ENCODE data around the gene WWC1.

DNA sequence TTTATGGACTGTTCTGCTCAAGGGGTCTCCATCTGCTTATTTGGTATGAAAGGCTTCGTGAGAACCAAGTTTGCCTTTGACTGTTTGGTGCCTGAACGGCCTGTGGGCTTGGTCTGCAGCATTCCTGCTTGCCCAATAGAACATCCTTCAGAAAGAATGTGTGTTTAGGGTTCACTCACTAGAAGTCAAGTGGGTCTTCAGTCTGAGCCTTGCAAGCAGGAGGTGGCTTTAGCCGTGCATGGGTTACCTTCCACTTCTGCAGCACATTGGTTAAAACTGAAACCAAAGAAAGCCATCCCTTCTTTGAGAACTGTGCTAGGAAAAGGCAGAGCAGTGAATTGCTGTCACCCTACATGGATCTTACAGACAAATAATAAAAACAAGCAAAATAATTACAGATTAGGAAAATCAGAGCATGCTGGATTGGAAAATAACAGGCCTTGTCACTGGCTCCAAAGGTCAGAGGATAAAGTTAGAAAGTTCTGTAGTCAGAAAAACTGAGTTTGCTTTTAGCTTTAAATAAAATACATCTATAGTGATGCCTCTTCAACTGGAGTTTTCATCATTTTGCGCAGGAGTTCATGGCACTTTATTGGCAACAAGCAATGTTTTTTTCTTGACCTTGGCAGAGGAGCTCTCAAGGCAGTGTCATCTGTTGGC lies 16.6 kb downstream of the WWC1 start:
- TF ChIP-seq, protein P1, sequence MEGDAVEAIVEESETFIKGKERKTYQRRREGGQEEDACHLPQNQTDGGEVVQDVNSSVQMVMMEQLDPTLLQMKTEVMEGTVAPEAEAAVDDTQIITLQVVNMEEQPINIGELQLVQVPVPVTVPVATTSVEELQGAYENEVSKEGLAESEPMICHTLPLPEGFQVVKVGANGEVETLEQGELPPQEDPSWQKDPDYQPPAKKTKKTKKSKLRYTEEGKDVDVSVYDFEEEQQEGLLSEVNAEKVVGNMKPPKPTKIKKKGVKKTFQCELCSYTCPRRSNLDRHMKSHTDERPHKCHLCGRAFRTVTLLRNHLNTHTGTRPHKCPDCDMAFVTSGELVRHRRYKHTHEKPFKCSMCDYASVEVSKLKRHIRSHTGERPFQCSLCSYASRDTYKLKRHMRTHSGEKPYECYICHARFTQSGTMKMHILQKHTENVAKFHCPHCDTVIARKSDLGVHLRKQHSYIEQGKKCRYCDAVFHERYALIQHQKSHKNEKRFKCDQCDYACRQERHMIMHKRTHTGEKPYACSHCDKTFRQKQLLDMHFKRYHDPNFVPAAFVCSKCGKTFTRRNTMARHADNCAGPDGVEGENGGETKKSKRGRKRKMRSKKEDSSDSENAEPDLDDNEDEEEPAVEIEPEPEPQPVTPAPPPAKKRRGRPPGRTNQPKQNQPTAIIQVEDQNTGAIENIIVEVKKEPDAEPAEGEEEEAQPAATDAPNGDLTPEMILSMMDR (IDR thresholded peaks at IDR 0.05; ENCODE audit: low read length): no peak
- TF ChIP-seq EZH2 (optimal IDR thresholded peaks at IDR 0.05; ENCODE audit: low read depth, low read length): no peak
- no peak for TF ChIP-seq EZH2phosphoT487 (IDR thresholded peaks at IDR 0.05; ENCODE audit: low read length)
